WTC11 (cell line): ENCODE results near the gene CEP70.

ENCODE experiments used
- FOXP1 ChIP-seq: sonication (generic); formaldehyde crosslinking; IDR thresholded peaks from 2 replicates; pipeline ENCODE4 v1.8.0; 2022; ENCODE audit warnings: missing genetic modification reagents, mild to moderate bottlenecking, moderate library complexity, borderline replicate concordance
- IRF1 ChIP-seq: sonication (generic); formaldehyde crosslinking; IDR thresholded peaks from 2 replicates; pipeline ENCODE4 v1.8.0; 2023; ENCODE audit warnings: missing genetic modification reagents
- SP1 ChIP-seq: sonication (generic); formaldehyde crosslinking; conservative IDR thresholded peaks from 2 replicates; pipeline ENCODE4 v1.8.1; 2022; ENCODE audit warnings: missing genetic modification reagents
- TF ChIP-seq, protein P1 (sequence below): fragments of 200-600 bp; IDR thresholded peaks from 2 replicates; pipeline ENCODE4 v1.8.0; 2022; ENCODE audit warnings: antibody characterized with exemption

GRCh38 chr3:138497851-138498250 is 96.2 kb downstream of the CEP70 start:
- TF ChIP-seq SP1 (CRISPR knock-in tag) (no peak), FOXP1 (CRISPR knock-in tag) (no peak), IRF1 (CRISPR knock-in tag) (no peak)
- TF ChIP-seq, protein P1, sequence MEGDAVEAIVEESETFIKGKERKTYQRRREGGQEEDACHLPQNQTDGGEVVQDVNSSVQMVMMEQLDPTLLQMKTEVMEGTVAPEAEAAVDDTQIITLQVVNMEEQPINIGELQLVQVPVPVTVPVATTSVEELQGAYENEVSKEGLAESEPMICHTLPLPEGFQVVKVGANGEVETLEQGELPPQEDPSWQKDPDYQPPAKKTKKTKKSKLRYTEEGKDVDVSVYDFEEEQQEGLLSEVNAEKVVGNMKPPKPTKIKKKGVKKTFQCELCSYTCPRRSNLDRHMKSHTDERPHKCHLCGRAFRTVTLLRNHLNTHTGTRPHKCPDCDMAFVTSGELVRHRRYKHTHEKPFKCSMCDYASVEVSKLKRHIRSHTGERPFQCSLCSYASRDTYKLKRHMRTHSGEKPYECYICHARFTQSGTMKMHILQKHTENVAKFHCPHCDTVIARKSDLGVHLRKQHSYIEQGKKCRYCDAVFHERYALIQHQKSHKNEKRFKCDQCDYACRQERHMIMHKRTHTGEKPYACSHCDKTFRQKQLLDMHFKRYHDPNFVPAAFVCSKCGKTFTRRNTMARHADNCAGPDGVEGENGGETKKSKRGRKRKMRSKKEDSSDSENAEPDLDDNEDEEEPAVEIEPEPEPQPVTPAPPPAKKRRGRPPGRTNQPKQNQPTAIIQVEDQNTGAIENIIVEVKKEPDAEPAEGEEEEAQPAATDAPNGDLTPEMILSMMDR, result no peak
